Mesenchymal stem cell (in vitro differentiated cells and primary cell): Measurements from ENCODE around the gene CLDN7.

Source experiments
- DNase-seq: peaks from one replicate; pipeline ENCODE4 v3.0.0-alpha.2; 2013
- H2AFZ ChIP-seq: one replicate; pipeline ENCODE4 v1.6.1; 2013; ENCODE audit warnings: low read depth, mild to moderate bottlenecking, control low read depth, inconsistent platforms, low read length, moderate library complexity
- H2AK5ac ChIP-seq: 2 replicates; pipeline ENCODE4 v1.6.1; 2013; ENCODE audit warnings: low read length, moderate library complexity, mild to moderate bottlenecking, inconsistent platforms; ENCODE audit not compliant: severe bottlenecking
- H2BK120ac ChIP-seq: one replicate; pipeline ENCODE4 v1.6.1; 2013; ENCODE audit warnings: low read depth, mild to moderate bottlenecking, inconsistent platforms, low read length, moderate library complexity
- H2BK12ac ChIP-seq, 2 experiments: one replicate each; pipeline ENCODE4 v1.6.1; 2013; ENCODE audit warnings: inconsistent platforms in 2 of 2, low read length in 2 of 2, mild to moderate bottlenecking in 2 of 2, moderate library complexity in 2 of 2, control low read depth in 1 of 2
- H2BK15ac ChIP-seq: one replicate; pipeline ENCODE4 v1.6.1; 2013; ENCODE audit warnings: mild to moderate bottlenecking, low read depth, inconsistent platforms; ENCODE audit not compliant: poor library complexity, severe bottlenecking
- H2BK5ac ChIP-seq: 2 replicates; pipeline ENCODE4 v1.6.1; 2013; ENCODE audit warnings: low read depth, mild to moderate bottlenecking, low read length, control low read depth, inconsistent platforms; ENCODE audit not compliant: poor library complexity, severe bottlenecking
- H3K14ac ChIP-seq, 2 experiments: one replicate each; pipeline ENCODE4 v1.6.1; 2013; ENCODE audit warnings: inconsistent platforms in 2 of 2, low read length in 2 of 2, control low read depth in 1 of 2, mild to moderate bottlenecking in 1 of 2, moderate library complexity in 1 of 2
- H3K18ac ChIP-seq, 2 experiments: one replicate each; pipeline ENCODE4 v1.6.1; 2013; ENCODE audit warnings: inconsistent platforms in 2 of 2, low read length in 2 of 2, control low read depth in 1 of 2, low read depth in 1 of 2, mild to moderate bottlenecking in 1 of 2
- H3K23ac ChIP-seq, 2 experiments: one replicate each; pipeline ENCODE4 v1.6.1; 2013; ENCODE audit warnings: inconsistent platforms in 2 of 2, low read length in 2 of 2, mild to moderate bottlenecking in 2 of 2, moderate library complexity in 2 of 2, control low read depth in 1 of 2
- H3K27ac ChIP-seq: 2 replicates; pipeline ENCODE4 v1.5.1; 2013; ENCODE audit warnings: mild to moderate bottlenecking, moderate library complexity, low read length, control low read depth, inconsistent platforms; ENCODE audit not compliant: poor library complexity, severe bottlenecking
- H3K27me3 ChIP-seq, 2 experiments: 2 replicates each; pipeline versions ENCODE4 v1.6.1 to v1.7.0; 2013; ENCODE audit warnings: low read length in 2 of 2, mild to moderate bottlenecking in 2 of 2, moderate library complexity in 2 of 2, control low read depth in 1 of 2, inconsistent platforms in 1 of 2; ENCODE audit not compliant: control insufficient read depth in 1 of 2, insufficient read depth in 1 of 2
- H3K36me3 ChIP-seq, 2 experiments: 2 replicates each; pipeline versions ENCODE4 v1.6.1 to v1.7.0; 2013; ENCODE audit warnings: low read length in 2 of 2, control low read depth in 1 of 2, inconsistent platforms in 1 of 2, low read depth in 1 of 2, mild to moderate bottlenecking in 1 of 2; ENCODE audit not compliant: insufficient read depth in 2 of 2, control insufficient read depth in 1 of 2
- H3K4ac ChIP-seq, 2 experiments: one replicate each; pipeline ENCODE4 v1.6.1; 2013; ENCODE audit warnings: inconsistent platforms in 2 of 2, low read length in 2 of 2, mild to moderate bottlenecking in 2 of 2, moderate library complexity in 2 of 2, control low read depth in 1 of 2, low read depth in 1 of 2
- H3K4me1 ChIP-seq: 2 replicates; pipeline ENCODE4 v1.6.1; 2013; ENCODE audit warnings: low read depth, low read length, control low read depth; ENCODE audit not compliant: control insufficient read depth, insufficient read depth
- H3K4me2 ChIP-seq: 2 replicates; pipeline ENCODE4 v1.6.1; 2013; ENCODE audit warnings: low read length, mild to moderate bottlenecking, inconsistent platforms; ENCODE audit not compliant: poor library complexity, severe bottlenecking
- H3K4me3 ChIP-seq, 2 experiments: 2 replicates each; pipeline versions ENCODE4 v1.5.1 to v1.7.0; 2013; ENCODE audit warnings: low read length in 2 of 2, mild to moderate bottlenecking in 2 of 2, control low read depth in 1 of 2, low read depth in 1 of 2; ENCODE audit not compliant: insufficient read depth in 1 of 2
- H3K79me1 ChIP-seq: replicated peaks from 2 replicates; pipeline ENCODE4 v1.6.1; 2013; ENCODE audit warnings: mild to moderate bottlenecking, control low read depth, low read length, inconsistent platforms; ENCODE audit not compliant: poor library complexity, severe bottlenecking
- H3K9ac ChIP-seq: 2 replicates; pipeline ENCODE4 v1.7.0; 2013; ENCODE audit warnings: mild to moderate bottlenecking, low read length, moderate library complexity
- H3K9me3 ChIP-seq: 2 replicates; pipeline ENCODE4 v1.7.0; 2013; ENCODE audit warnings: mild to moderate bottlenecking, low read length; ENCODE audit not compliant: control insufficient read depth
- H4K8ac ChIP-seq: one replicate; pipeline ENCODE4 v1.6.1; 2013; ENCODE audit warnings: inconsistent platforms, mild to moderate bottlenecking, low read length, moderate library complexity
- H4K91ac ChIP-seq: one replicate; pipeline ENCODE4 v1.6.1; 2013; ENCODE audit warnings: mild to moderate bottlenecking, low read length, inconsistent platforms
- WGBS: methylation state at CpG from one replicate; pipeline ENCODE4 v1.1.7; 2013; ENCODE audit warnings: mixed read lengths; 5-methylcytosine and 5-hydroxymethylcytosine counted together

Gene CLDN7

GRCh38 chr17:7216242-7217112 is 45.8 kb downstream of the CLDN7 start:
- Histone ChIP-seq H2BK120ac (peak overlapping the region; percentile 98), H3K36me3 (peaks cover 5 to 9% of the 10 kb centered on the region in 2 experiments), H4K8ac (peak overlapping the region; percentile 56), H3K79me1 (peaks cover 16% of the 10 kb centered on the region), H3K27ac (peak overlapping the region; percentile 20), H3K27me3 (no peaks in the 10 kb centered on the region), H2AK5ac (peak overlapping the region; percentile 46), H2BK15ac (no peak overlapping the region), H3K4me3 (peak overlapping the region; percentile 66 to 85), H3K9ac (peak overlapping the region; percentile 88), H3K23ac (peak overlapping the region in 1 of 2 experiments; percentile 47), H3K4ac (peak overlapping the region; percentile 31 to 76), H2BK5ac (no peak overlapping the region), H3K18ac (peak overlapping the region in 1 of 2 experiments; percentile 69), H2BK12ac (peak overlapping the region; percentile 11 to 59), H3K14ac (peak overlapping the region in 1 of 2 experiments; percentile 86), H3K4me1 (peaks cover 46% of the 10 kb centered on the region), H4K91ac (peak overlapping the region; percentile 31), H2AFZ (no peak overlapping the region), H3K9me3 (no peaks in the 10 kb centered on the region), H3K4me2 (peak overlapping the region; percentile 92)
- 15% methylated on average over 7 of the region's 7 CpGs for WGBS
- no peak for DNase-seq

- peak overlapping the region; percentile 26 for H2AK5ac ChIP-seq
- peaks cover 41% of the 10 kb centered on the region for H3K4me1 ChIP-seq
- H3K4me2 ChIP-seq, result peak overlapping the region; percentile 92
- H4K91ac ChIP-seq, result no peak overlapping the region
- H2BK12ac ChIP-seq, result peak overlapping the region; percentile 57 to 63
- H3K4ac ChIP-seq, result no peak overlapping the region
- H4K8ac ChIP-seq, result no peak overlapping the region
- peak overlapping the region in 1 of 2 experiments; percentile 69 for H3K18ac ChIP-seq
- 2% methylated on average over 8 of the region's 10 CpGs for WGBS
- H3K23ac ChIP-seq, result peak overlapping the region in 1 of 2 experiments; percentile 47
- H3K9ac ChIP-seq, result peak overlapping the region; percentile 89
- no peak overlapping the region for H2BK120ac ChIP-seq
- H2BK5ac ChIP-seq, result no peak overlapping the region
- H3K27ac ChIP-seq, result peak overlapping the region; percentile 56
- H3K36me3 ChIP-seq, result peaks cover 0 to under 1% of the 10 kb centered on the region in 2 experiments
- H3K79me1 ChIP-seq, result peaks cover 17% of the 10 kb centered on the region
- DNase-seq, result peak; percentile 56
- H2BK15ac ChIP-seq, result no peak overlapping the region
- no peaks in the 10 kb centered on the region for H3K27me3 ChIP-seq
- H3K4me3 ChIP-seq, result peak overlapping the region; percentile 46 to 85
- no peaks in the 10 kb centered on the region for H3K9me3 ChIP-seq
- no peak overlapping the region for H2AFZ ChIP-seq
- peak overlapping the region in 1 of 2 experiments; percentile 86 for H3K14ac ChIP-seq
These were observed 46.6 kb downstream of the CLDN7 start for GRCh38 chr17:7215652-7216180.

GRCh38 chr17:7215136-7215638 is 47.1 kb downstream of the CLDN7 start:
- peak overlapping the region; percentile 56 for H3K27ac ChIP-seq
- H2AFZ ChIP-seq, result no peak overlapping the region
- H2AK5ac ChIP-seq, result no peak overlapping the region
- H3K9ac ChIP-seq, result peak overlapping the region; percentile 89
- H2BK120ac ChIP-seq, result no peak overlapping the region
- no peak overlapping the region for H4K8ac ChIP-seq
- WGBS, result 4% methylated on average over 7 of the region's 9 CpGs
- peaks cover 0 to under 1% of the 10 kb centered on the region in 2 experiments for H3K36me3 ChIP-seq
- no peak overlapping the region for H4K91ac ChIP-seq
- H3K4me2 ChIP-seq, result peak overlapping the region; percentile 1
- peak overlapping the region; percentile 13 for H2BK15ac ChIP-seq
- peaks cover 21% of the 10 kb centered on the region for H3K79me1 ChIP-seq
- peak overlapping the region in 1 of 2 experiments; percentile 82 for H3K4me3 ChIP-seq
- DNase-seq, result no peak
- H3K23ac ChIP-seq, result no peak overlapping the region
- peak overlapping the region in 1 of 2 experiments; percentile 63 for H2BK12ac ChIP-seq
- no peaks in the 10 kb centered on the region for H3K9me3 ChIP-seq
- no peak overlapping the region for H2BK5ac ChIP-seq
- no peak overlapping the region for H3K14ac ChIP-seq
- peaks cover 40% of the 10 kb centered on the region for H3K4me1 ChIP-seq
- no peaks in the 10 kb centered on the region for H3K27me3 ChIP-seq
- no peak overlapping the region for H3K4ac ChIP-seq
- H3K18ac ChIP-seq, result peak overlapping the region in 1 of 2 experiments; percentile 27
